Cardiac muscle cell (in vitro differentiated cells and primary cell): Measurements from ENCODE around the gene CMIP. TPM values are rescaled to one million over a fixed set of nuclear protein-coding genes. Genes with fewer than 3 reads are reported as not detected.

ENCODE experiments used
- DNase-seq, 2 donors: peaks; one replicate each; pipeline versions ENCODE4 v3.0.0 to v3.0.0-alpha.2; 2010 to 2017; ENCODE audit warnings: low read depth in 1 of 2, low spot score in 1 of 2
- H3K27ac ChIP-seq: fragments of 200-600 bp; sonication (generic); 2 replicates; pipeline ENCODE4 v1.5.1; 2016
- H3K27me3 ChIP-seq: fragments of 200-600 bp; sonication (generic); 2 replicates; pipeline ENCODE4 v1.6.0; 2016; ENCODE audit warnings: control low read depth
- H3K36me3 ChIP-seq: fragments of 200-600 bp; sonication (generic); 2 replicates; pipeline ENCODE4 v1.5.1; 2016; ENCODE audit warnings: control low read depth
- H3K4me1 ChIP-seq: fragments of 200-600 bp; sonication (generic); 2 replicates; pipeline ENCODE4 v1.8.1; 2017; ENCODE audit warnings: low read depth, mild to moderate bottlenecking, mixed run types
- H3K4me3 ChIP-seq: fragments of 200-600 bp; sonication (generic); 2 replicates; pipeline ENCODE4 v1.5.1; 2016; ENCODE audit warnings: mild to moderate bottlenecking
- H3K9me3 ChIP-seq: fragments of 200-600 bp; sonication (generic); 2 replicates; pipeline ENCODE4 v1.5.1; 2017; ENCODE audit warnings: low read depth, mild to moderate bottlenecking, control low read depth
- polyA plus RNA-seq: library from polyadenylated mRNA; unstranded; fragments of >200 nt; fragmentation: Nextera tagmentation; extraction: Ambion mirVana; gene quantifications from 2 replicates; pipeline ENCODE4 v1.2.1, GENCODE V29; 2016
- total RNA-seq: library from RNA; depleted of rRNA; stranded (reverse); fragments of >200 nt; gene quantifications from 2 replicates; pipeline ENCODE4 v1.2.3, GENCODE V29; 2016
- TF ChIP-seq, protein P1 (sequence below): IDR thresholded peaks from 2 replicates; pipeline ENCODE4 v1.5.1; 2012; ENCODE audit warnings: low read depth, mild to moderate bottlenecking, low read length

The CMIP gene
- total and polyA plus RNA-seq, 2 experiments from 2014 or later: 1.8 to 22.2 TPM

DNA sequence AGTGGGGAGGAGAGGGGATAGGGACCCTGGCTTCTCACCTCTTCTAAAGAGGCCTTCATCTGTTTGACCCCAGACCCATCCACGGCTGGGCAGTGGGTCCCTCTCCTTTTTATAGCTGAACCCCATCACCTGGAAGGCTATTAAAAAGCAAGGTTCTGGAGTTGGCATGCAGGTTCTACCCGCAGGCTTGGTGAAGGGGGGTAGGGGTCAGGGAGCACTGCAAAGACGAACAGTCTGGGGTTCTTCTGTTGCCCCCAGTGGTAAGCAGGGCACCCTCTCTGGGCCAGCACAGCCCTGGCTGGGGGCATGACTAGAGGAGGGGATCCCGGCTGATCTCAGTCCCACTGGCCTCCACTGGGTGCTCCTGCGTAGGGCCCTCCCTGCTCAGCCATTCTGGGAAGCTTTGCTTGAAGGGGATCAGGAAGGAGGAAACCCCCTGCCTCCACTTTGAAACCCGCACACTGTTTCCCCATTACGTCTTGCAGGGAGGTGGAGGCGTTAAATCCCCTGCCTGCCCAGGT lies 13.6 kb downstream of the CMIP start:
- no peak for DNase-seq
- H3K27ac ChIP-seq: no peak overlapping the region

DNA sequence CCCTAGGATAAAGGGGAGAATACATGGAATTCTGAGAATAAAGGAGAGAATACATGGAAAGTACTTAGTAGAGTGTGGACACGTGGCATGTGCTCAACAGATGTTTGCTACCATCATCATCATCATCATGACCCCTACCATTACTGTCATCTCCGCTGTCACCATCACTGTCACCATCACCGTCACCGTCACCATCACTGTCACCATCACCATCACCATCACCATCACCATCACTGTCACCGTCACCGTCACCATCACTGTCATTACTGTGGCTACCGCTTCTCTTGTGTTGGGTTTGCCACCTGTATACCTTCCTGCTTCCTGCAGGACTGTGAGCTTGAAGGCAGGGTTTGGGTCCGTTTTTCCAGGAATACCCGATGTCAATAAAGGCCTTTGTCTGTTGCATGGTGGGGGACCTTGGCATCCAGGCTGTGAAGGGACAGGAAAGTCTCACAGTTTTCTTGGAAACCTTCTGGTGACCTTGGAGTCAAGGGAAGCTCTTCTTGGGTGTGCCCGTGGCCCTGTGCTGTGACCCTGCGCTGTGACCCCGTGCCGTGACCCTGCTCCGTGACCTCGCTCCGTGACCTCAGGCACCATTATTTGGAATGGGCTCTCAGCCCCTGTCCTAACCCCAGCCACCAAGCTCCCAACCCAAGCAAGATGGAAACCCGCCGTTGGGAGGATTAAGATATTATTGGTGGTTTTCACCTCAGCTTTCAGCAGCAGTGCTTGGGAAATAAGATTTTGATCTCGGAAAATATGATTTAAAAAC lies 14.4 kb downstream of the CMIP start:
- Histone ChIP-seq H3K9me3 (no peaks in the 10 kb centered on the region), H3K4me3 (no peak overlapping the region), H3K27ac (no peak overlapping the region), H3K36me3 (no peaks in the 10 kb centered on the region), H3K4me1 (peaks cover 4% of the 10 kb centered on the region), H3K27me3 (no peaks in the 10 kb centered on the region)
- no peak for DNase-seq
- TF ChIP-seq, protein P1, sequence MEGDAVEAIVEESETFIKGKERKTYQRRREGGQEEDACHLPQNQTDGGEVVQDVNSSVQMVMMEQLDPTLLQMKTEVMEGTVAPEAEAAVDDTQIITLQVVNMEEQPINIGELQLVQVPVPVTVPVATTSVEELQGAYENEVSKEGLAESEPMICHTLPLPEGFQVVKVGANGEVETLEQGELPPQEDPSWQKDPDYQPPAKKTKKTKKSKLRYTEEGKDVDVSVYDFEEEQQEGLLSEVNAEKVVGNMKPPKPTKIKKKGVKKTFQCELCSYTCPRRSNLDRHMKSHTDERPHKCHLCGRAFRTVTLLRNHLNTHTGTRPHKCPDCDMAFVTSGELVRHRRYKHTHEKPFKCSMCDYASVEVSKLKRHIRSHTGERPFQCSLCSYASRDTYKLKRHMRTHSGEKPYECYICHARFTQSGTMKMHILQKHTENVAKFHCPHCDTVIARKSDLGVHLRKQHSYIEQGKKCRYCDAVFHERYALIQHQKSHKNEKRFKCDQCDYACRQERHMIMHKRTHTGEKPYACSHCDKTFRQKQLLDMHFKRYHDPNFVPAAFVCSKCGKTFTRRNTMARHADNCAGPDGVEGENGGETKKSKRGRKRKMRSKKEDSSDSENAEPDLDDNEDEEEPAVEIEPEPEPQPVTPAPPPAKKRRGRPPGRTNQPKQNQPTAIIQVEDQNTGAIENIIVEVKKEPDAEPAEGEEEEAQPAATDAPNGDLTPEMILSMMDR: no peak

More for the DNA sequence above, 13.6 kb downstream of the CMIP start:
- no peaks in the 10 kb centered on the region for H3K9me3 ChIP-seq
- TF ChIP-seq, protein P1: no peak
- H3K4me1 ChIP-seq: peaks cover 4% of the 10 kb centered on the region
- no peak overlapping the region for H3K4me3 ChIP-seq
- no peaks in the 10 kb centered on the region for H3K36me3 ChIP-seq
- H3K27me3 ChIP-seq: no peaks in the 10 kb centered on the region

DNA sequence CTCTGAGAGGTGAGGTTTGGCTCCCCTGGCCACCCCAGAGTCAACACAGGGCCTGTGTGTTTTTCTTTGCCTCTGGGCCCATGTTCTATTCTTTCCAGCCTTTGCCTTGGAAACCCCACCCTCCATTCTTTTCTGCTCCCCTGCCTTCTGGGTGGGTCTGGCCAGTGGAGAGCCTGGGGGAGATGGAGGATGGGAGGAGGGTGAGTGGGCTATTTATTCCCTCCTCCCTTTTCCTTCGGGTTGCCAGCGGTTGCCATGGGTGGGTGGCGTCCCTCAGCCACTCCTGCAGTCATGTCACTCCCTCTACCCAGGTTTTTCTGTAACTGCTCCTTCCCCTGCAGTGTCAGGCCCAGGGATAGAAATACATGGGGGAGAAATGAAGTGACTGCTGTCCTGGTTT lies 15.5 kb downstream of the CMIP start:
- Histone ChIP-seq H3K27ac (no peak overlapping the region), H3K4me1 (peaks cover 4% of the 10 kb centered on the region), H3K4me3 (no peak overlapping the region), H3K9me3 (no peaks in the 10 kb centered on the region), H3K27me3 (no peaks in the 10 kb centered on the region), H3K36me3 (no peaks in the 10 kb centered on the region)
- DNase-seq: no peak
- TF ChIP-seq, protein P1: no peak

DNA sequence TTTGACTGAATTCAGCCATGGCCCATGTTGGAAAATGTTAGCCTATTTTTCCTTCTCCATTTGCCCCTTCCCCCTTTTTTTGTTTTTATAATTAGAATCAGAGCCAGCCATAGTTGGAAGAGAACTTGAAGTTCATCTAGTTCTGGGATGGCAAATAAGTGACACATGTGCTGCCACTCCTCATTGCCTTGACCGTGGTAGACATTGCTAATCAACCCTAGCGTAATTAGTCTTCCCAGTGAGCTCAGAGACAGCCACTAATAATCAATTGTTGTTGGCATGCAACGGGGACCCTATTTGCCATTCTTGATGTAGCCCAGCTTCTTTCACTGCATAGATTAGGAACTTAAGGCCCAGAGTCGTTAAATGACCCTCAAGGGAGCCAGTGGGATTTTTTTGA lies 16.6 kb downstream of the CMIP start:
- H3K4me3 ChIP-seq: no peak overlapping the region
- no peak overlapping the region for H3K27ac ChIP-seq
- TF ChIP-seq, protein P1: no peak
- peaks cover 4% of the 10 kb centered on the region for H3K4me1 ChIP-seq
- no peaks in the 10 kb centered on the region for H3K27me3 ChIP-seq
- no peak for DNase-seq
- H3K36me3 ChIP-seq: no peaks in the 10 kb centered on the region
- H3K9me3 ChIP-seq: no peaks in the 10 kb centered on the region

DNA sequence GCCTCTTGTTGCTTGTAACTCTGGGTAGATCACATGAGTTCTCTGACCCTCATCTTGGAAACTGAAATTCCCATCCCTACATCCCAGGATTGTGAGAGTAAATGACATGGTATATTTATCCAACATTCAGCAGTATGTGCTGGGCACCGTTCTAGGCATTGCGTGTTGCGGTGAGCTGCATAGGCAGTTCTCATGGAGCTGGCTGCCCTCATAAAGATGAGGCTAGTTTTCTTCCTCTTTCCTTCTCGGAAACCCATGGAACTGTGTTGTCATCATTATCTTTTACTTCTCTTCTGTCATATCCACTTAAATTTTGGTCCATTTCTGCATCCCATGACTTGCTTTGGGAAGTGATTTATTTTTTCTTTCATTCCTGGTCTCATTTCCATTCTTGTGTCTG lies 17.2 kb downstream of the CMIP start:
- H3K4me3 ChIP-seq: no peak overlapping the region
- DNase-seq: no peak
- H3K9me3 ChIP-seq: no peaks in the 10 kb centered on the region
- H3K27ac ChIP-seq: no peak overlapping the region
- H3K27me3 ChIP-seq: no peaks in the 10 kb centered on the region
- H3K4me1 ChIP-seq: peaks cover 4% of the 10 kb centered on the region
- TF ChIP-seq, protein P1: no peak
- H3K36me3 ChIP-seq: no peaks in the 10 kb centered on the region
